H1 (cell line): ENCODE data around the gene TESMIN. TPM values are rescaled to one million over a fixed set of nuclear protein-coding genes. Genes with fewer than 3 reads are reported as not detected.

Experiments used
- CTCF ChIA-PET: fragments of 300-600 bp; sonication (Branson Sonifier 250); formaldehyde crosslinking; loops from one replicate; lab custom pipeline; 2021; ENCODE audit not compliant: partially characterized antibody; lab: Charles Lee
- POLR2A ChIA-PET: fragments of 300-600 bp; sonication (Branson Sonifier 250); formaldehyde crosslinking; loops from one replicate; lab custom pipeline; 2021; ENCODE audit warnings: inconsistent platforms; ENCODE audit not compliant: partially characterized antibody; lab: Charles Lee
- DNase-seq, 2 experiments: peaks; one replicate each; pipeline versions ENCODE4 v3.0.0 to v3.0.0-alpha.2; 2010 to 2022; ENCODE audit warnings: low spot score in 2 of 2, low read depth in 1 of 2, mixed read lengths in 1 of 2
- FAIRE-seq: peaks from 2 replicates; lab custom pipeline; 2011; peaks lifted over from hg19 to GRCh38; lab: Jason Lieb, UNC
- H2AFZ ChIP-seq: 2 replicates; pipeline ENCODE4 v1.8.1; 2012; ENCODE audit warnings: low read length, inconsistent platforms
- H2AK5ac ChIP-seq: 2 replicates; pipeline ENCODE4 v1.6.1; 2013; ENCODE audit warnings: low read depth, low read length
- H2BK120ac ChIP-seq: replicated peaks from 2 replicates; pipeline ENCODE3; 2013; ENCODE audit warnings: low read depth, low read length, inconsistent platforms
- H2BK12ac ChIP-seq: 2 replicates; pipeline ENCODE4 v1.6.1; 2013; ENCODE audit warnings: low read depth, low read length
- H2BK15ac ChIP-seq: 2 replicates; pipeline ENCODE4 v1.6.1; 2013; ENCODE audit warnings: low read length
- H2BK20ac ChIP-seq: 2 replicates; pipeline ENCODE4 v1.6.1; 2013; ENCODE audit warnings: low read length
- H2BK5ac ChIP-seq: 2 replicates; pipeline ENCODE4 v1.6.1; 2013; ENCODE audit warnings: low read depth, low read length
- H3K14ac ChIP-seq: 2 replicates; pipeline ENCODE4 v1.6.1; 2013; ENCODE audit warnings: inconsistent platforms; ENCODE audit not compliant: insufficient read length
- H3K18ac ChIP-seq: 2 replicates; pipeline ENCODE4 v1.6.1; 2013; ENCODE audit warnings: low read length; ENCODE audit errors: extremely low read depth
- H3K23ac ChIP-seq: 2 replicates; pipeline ENCODE4 v1.6.1; 2013; ENCODE audit warnings: inconsistent platforms; ENCODE audit not compliant: insufficient read length
- H3K23me2 ChIP-seq: 2 replicates; pipeline ENCODE4 v1.6.1; 2013; ENCODE audit warnings: low read depth, low read length
- H3K27ac ChIP-seq: 2 replicates; pipeline ENCODE4 v1.6.1; 2011; ENCODE audit warnings: low read depth, low read length, inconsistent platforms
- H3K27me3 ChIP-seq, 4 experiments: replicated peaks in 1 of 4; 1 replicate in 1 of 4; 2 replicates in 3 of 4; pipeline versions ENCODE4 v1.6.1 to v1.8.1; 2011 to 2013; ENCODE audit warnings: low read length in 3 of 4, mild to moderate bottlenecking in 3 of 4, inconsistent platforms in 2 of 4, mixed read lengths in 2 of 4, moderate library complexity in 1 of 4; ENCODE audit not compliant: control insufficient read depth in 3 of 4, insufficient read depth in 3 of 4; ENCODE audit errors: extremely low read depth in 1 of 4
- H3K36me3 ChIP-seq, 4 experiments: 2 replicates each; pipeline versions ENCODE4 v1.6.1 to v1.8.1; 2011 to 2013; ENCODE audit warnings: mild to moderate bottlenecking in 4 of 4, low read length in 3 of 4, moderate library complexity in 2 of 4, control low read depth in 1 of 4, inconsistent platforms in 1 of 4; ENCODE audit not compliant: insufficient read depth in 4 of 4, control insufficient read depth in 2 of 4
- H3K4ac ChIP-seq: replicated peaks from 2 replicates; pipeline ENCODE3; 2013; ENCODE audit warnings: low read length, low read depth, mixed read lengths, inconsistent platforms; ENCODE audit not compliant: insufficient read length
- H3K4me1 ChIP-seq, 4 experiments: replicated peaks in 1 of 4; 1 replicate in 1 of 4; 2 replicates in 3 of 4; pipeline versions ENCODE4 v1.6.1 to v1.8.1; 2011 to 2013; ENCODE audit warnings: low read length in 3 of 4, inconsistent platforms in 2 of 4, mixed read lengths in 1 of 4; ENCODE audit not compliant: insufficient read depth in 4 of 4, control insufficient read depth in 3 of 4
- H3K4me2 ChIP-seq, 2 experiments: 2 replicates each; pipeline versions ENCODE4 v1.6.1 to v1.8.1; 2011 to 2013; ENCODE audit warnings: low read depth in 2 of 2, low read length in 2 of 2, control low read depth in 1 of 2, inconsistent platforms in 1 of 2, mild to moderate bottlenecking in 1 of 2; ENCODE audit not compliant: insufficient read depth in 1 of 2
- H3K4me3 ChIP-seq, 4 experiments: fragments of 200-600, 300-600 bp in 1 of 4; sonication (generic), shearing (Covaris generic), sonication (Bioruptor Twin) in 1 of 4; 2 replicates each; pipeline versions ENCODE4 v1.5.1 to v1.8.1; 2011 to 2016; ENCODE audit warnings: low read length in 4 of 4, low read depth in 3 of 4, control low read depth in 2 of 4, inconsistent platforms in 2 of 4, mild to moderate bottlenecking in 2 of 4, mixed read lengths in 1 of 4, moderate library complexity in 1 of 4; ENCODE audit not compliant: insufficient read depth in 2 of 4; ENCODE audit errors: extremely low read depth in 1 of 4
- H3K56ac ChIP-seq: replicated peaks from 2 replicates; pipeline ENCODE3; 2013; ENCODE audit warnings: low read depth, mild to moderate bottlenecking, mixed read lengths, low read length, inconsistent platforms; ENCODE audit not compliant: insufficient read length
- H3K79me1 ChIP-seq: 2 replicates; pipeline ENCODE4 v1.6.1; 2013; ENCODE audit warnings: low read depth, low read length, control low read depth
- H3K79me2 ChIP-seq, 2 experiments: 2 replicates each; pipeline versions ENCODE4 v1.6.1 to v1.8.1; 2012 to 2013; ENCODE audit warnings: low read length in 2 of 2, mild to moderate bottlenecking in 2 of 2, inconsistent platforms in 1 of 2; ENCODE audit not compliant: insufficient read depth in 2 of 2, control insufficient read depth in 1 of 2
- H3K9ac ChIP-seq, 4 experiments: replicated peaks in 1 of 4; 1 replicate in 1 of 4; 2 replicates in 3 of 4; pipeline versions ENCODE4 v1.6.1 to v1.8.1; 2011 to 2013; ENCODE audit warnings: low read depth in 3 of 4, low read length in 3 of 4, control low read depth in 2 of 4, mild to moderate bottlenecking in 2 of 4, moderate library complexity in 2 of 4, inconsistent platforms in 1 of 4; ENCODE audit errors: extremely low read depth in 1 of 4
- H3K9me3 ChIP-seq, 2 experiments: 2 replicates each; pipeline versions ENCODE4 v1.6.1 to v1.8.1; 2012 to 2013; ENCODE audit warnings: mild to moderate bottlenecking in 2 of 2, moderate library complexity in 2 of 2, control low read depth in 1 of 2, inconsistent platforms in 1 of 2, low read depth in 1 of 2, low read length in 1 of 2, mixed read lengths in 1 of 2; ENCODE audit not compliant: insufficient read depth in 2 of 2
- H4K20me1 ChIP-seq, 2 experiments: replicated peaks in 1 of 2; 2 replicates each; pipeline versions ENCODE3 to v1.8.1; 2011 to 2013; ENCODE audit warnings: inconsistent platforms in 2 of 2, low read length in 2 of 2, mild to moderate bottlenecking in 1 of 2; ENCODE audit not compliant: insufficient read depth in 2 of 2, control insufficient read depth in 1 of 2
- H4K5ac ChIP-seq: 2 replicates; pipeline ENCODE4 v1.6.1; 2013; ENCODE audit warnings: low read length, low read depth, mixed read lengths, inconsistent platforms; ENCODE audit not compliant: insufficient read length
- H4K8ac ChIP-seq: 2 replicates; pipeline ENCODE4 v1.8.0; 2013; ENCODE audit warnings: mild to moderate bottlenecking, moderate library complexity, low read length, inconsistent platforms; ENCODE audit not compliant: insufficient read depth; ENCODE audit errors: extremely low read depth
- H4K91ac ChIP-seq: replicated peaks from 2 replicates; pipeline ENCODE3; 2013; ENCODE audit warnings: low read length, mixed read lengths, inconsistent platforms; ENCODE audit not compliant: insufficient read length
- CBX8 ChIP-seq: fragments of 300-800, 300-1000 bp; sonication (generic); IDR thresholded peaks from 2 replicates; pipeline ENCODE4 v1.7.1; 2016; ENCODE audit warnings: low read depth, low read length, borderline replicate concordance
- CHD1 ChIP-seq: IDR thresholded peaks from 2 replicates; pipeline ENCODE4 v1.6.1; 2012; ENCODE audit warnings: low read depth, low read length, improper control_type of control experiment
- CHD2 ChIP-seq: IDR thresholded peaks from 2 replicates; pipeline ENCODE4 v1.6.1; 2012; ENCODE audit warnings: low read length, improper control_type of control experiment
- PHF8 ChIP-seq: fragments of 200-600 bp; sonication (generic); conservative IDR thresholded peaks from 2 replicates; pipeline ENCODE4 v1.7.1; 2012; ENCODE audit warnings: low read depth, mild to moderate bottlenecking, inconsistent platforms, low read length, moderate library complexity
- SUZ12 ChIP-seq: fragments of 200-600 bp; sonication (generic); IDR thresholded peaks from 2 replicates; pipeline ENCODE4 v1.6.1; 2012; ENCODE audit warnings: mild to moderate bottlenecking, inconsistent platforms, low read length, moderate library complexity, mixed read lengths
- WGBS, 2 experiments: shearing (Covaris generic) in 1 of 2; methylation state at CpG; one replicate each; pipeline versions ENCODE4 v1.1.6 to v1.1.7; 2013 to 2015; ENCODE audit warnings: low lambda C conversion rate in 2 of 2, mixed read lengths in 2 of 2, inconsistent platforms in 1 of 2, low coverage in 1 of 2, missing lambda C conversion rate in 1 of 2; ENCODE audit not compliant: insufficient replicate concordance in 2 of 2, insufficient coverage in 1 of 2, insufficient read length in 1 of 2; ENCODE audit errors: extremely low coverage in 1 of 2, missing lambda C conversion rate in 1 of 2; 5-methylcytosine and 5-hydroxymethylcytosine counted together
- polyA plus RNA-seq, 7 experiments: library from polyadenylated mRNA; depleted of rRNA in 3 of 7; stranded (reverse) in 5 of 7; unstranded in 2 of 7; fragments of >200 nt in 5 of 7; fragments of 200-250 nt in 2 of 7; gene quantifications; 1 replicate in 5 of 7; 2 replicates in 1 of 7; 4 replicates in 1 of 7; pipeline versions ENCODE4 v1.2.1 to v1.2.3, GENCODE V29; 2011 to 2013; ENCODE audit warnings: missing spikeins in 2 of 7, mixed read lengths in 2 of 7
- total RNA-seq: library from RNA; stranded (reverse); fragmentation: NEBNext Ultra II Directional; extraction: Animal tissue kit (Norgen Biotek cat#: 25700); gene quantifications from 2 replicates; pipeline ENCODE4 v1.2.1, GENCODE V29; 2021
- TF ChIP-seq, protein P1 (sequence below): IDR thresholded peaks from 2 replicates; pipeline ENCODE4 v1.6.1; 2012; ENCODE audit warnings: inconsistent platforms

TESMIN gene
- total and polyA plus RNA-seq, 2 of the 8 experiments (the other 6 are each of a cell fraction or from before 2014, with no cell fraction given) = 22.6 to 61.1 TPM

DNA sequence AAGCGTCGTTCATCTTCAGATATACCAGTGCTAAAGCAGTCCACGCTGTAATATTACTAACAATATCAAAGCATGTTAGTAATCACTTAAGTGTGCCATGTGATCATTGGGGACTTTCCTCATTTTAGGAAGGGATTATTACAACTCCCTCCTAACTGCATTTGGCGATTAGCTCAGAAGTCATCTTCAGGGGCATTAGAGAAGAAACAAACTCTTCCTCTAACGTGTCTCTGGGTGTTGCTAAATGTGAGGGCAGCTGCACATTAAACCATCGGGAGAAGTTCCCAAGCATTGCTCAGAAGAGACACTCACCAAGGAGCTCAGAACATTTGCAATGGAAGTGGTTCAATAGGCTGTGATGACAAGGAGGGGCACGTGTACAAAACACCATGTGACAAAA, 17.2 kb downstream of the TESMIN start:
- POLR2A ChIA-PET = interaction anchor here (1.1 to 6.1 kb wide), 7 partner anchors 8 to 131 kb away, joined by 3 to 32 read pairs (median 5); no protein-coding TSS in a partner anchor
- H3K79me2 ChIP-seq = no peaks in the 10 kb centered on the region
- CTCF ChIA-PET = interaction anchor here (1.0 to 1.5 kb wide), 3 partner anchors 65 to 123 kb away, joined by 3 read pairs; no protein-coding TSS in a partner anchor
- H4K20me1 ChIP-seq = peaks cover 2% of the 10 kb centered on the region in 2 experiments
- H3K9ac ChIP-seq = no peak overlapping the region
- H2BK15ac ChIP-seq = no peak overlapping the region
- no peak overlapping the region for H4K5ac ChIP-seq
- H3K27me3 ChIP-seq = no peaks in the 10 kb centered on the region
- no peak overlapping the region for H3K56ac ChIP-seq
- no peak overlapping the region for H2BK12ac ChIP-seq
- no peak overlapping the region for H3K27ac ChIP-seq
- 90% methylated on average over 7 of the region's 7 CpGs; no CpG with 5 or more reads in 1 of the 2 experiments for WGBS, 2 experiments
- FAIRE-seq = no peak
- H2BK20ac ChIP-seq = no peak overlapping the region
- no peak overlapping the region for H4K8ac ChIP-seq
- no peak overlapping the region for H3K14ac ChIP-seq
- H3K36me3 ChIP-seq = peaks cover 3 to 29% (median 14%) of the 10 kb centered on the region in 4 experiments; a peak in 7 of 8 replicates
- H2BK5ac ChIP-seq = no peak overlapping the region
- no peak overlapping the region for H2BK120ac ChIP-seq
- no peak overlapping the region for H3K18ac ChIP-seq
- no peak overlapping the region for H3K4me2 ChIP-seq
- 0 out of 2 replicates have a peak, but pooled peaks cover 3% of the 10 kb centered on the region for H3K79me1 ChIP-seq
- H2AK5ac ChIP-seq = no peak overlapping the region
- H3K4me1 ChIP-seq = no peaks in the 10 kb centered on the region
- H3K4ac ChIP-seq = no peak overlapping the region
- H2AFZ ChIP-seq = no peak overlapping the region
- no peaks in the 10 kb centered on the region for H3K23me2 ChIP-seq
- no peak overlapping the region for H4K91ac ChIP-seq
- no peak overlapping the region for H3K4me3 ChIP-seq
- no peaks in the 10 kb centered on the region for H3K9me3 ChIP-seq
- no peak overlapping the region for H3K23ac ChIP-seq
- DNase-seq = no peak
- TF ChIP-seq CHD1 (no peak), CBX8 (no peak), CHD2 (no peak), PHF8 (no peak), SUZ12 (no peak)
- TF ChIP-seq, protein P1, sequence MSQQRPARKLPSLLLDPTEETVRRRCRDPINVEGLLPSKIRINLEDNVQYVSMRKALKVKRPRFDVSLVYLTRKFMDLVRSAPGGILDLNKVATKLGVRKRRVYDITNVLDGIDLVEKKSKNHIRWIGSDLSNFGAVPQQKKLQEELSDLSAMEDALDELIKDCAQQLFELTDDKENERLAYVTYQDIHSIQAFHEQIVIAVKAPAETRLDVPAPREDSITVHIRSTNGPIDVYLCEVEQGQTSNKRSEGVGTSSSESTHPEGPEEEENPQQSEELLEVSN = no peak
